Neutrophil (primary cell): ENCODE data around the gene KLHL30.

ENCODE experiments used
- H3K27ac ChIP-seq: fragments of 200-600 bp; sonication (generic); 2 replicates; pipeline ENCODE4 v1.5.1; 2016; ENCODE audit warnings: mild to moderate bottlenecking, moderate library complexity
- H3K27me3 ChIP-seq: fragments of 200-600 bp; sonication (generic); 2 replicates; pipeline ENCODE4 v1.6.0; 2016; ENCODE audit warnings: mild to moderate bottlenecking
- H3K36me3 ChIP-seq: fragments of 200-600 bp; sonication (generic); 2 replicates; pipeline ENCODE4 v1.5.1; 2017
- H3K4me1 ChIP-seq, 2 experiments: fragments of 200-600 bp in 1 of 2; sonication (generic) in 1 of 2; 1 replicate in 1 of 2; 2 replicates in 1 of 2; pipeline versions ENCODE4 v1.5.1 to v1.6.1; 2013 to 2016; ENCODE audit warnings: low read depth in 1 of 2, low read length in 1 of 2, mild to moderate bottlenecking in 1 of 2, moderate library complexity in 1 of 2; ENCODE audit not compliant: control insufficient read depth in 1 of 2, insufficient read depth in 1 of 2
- H3K4me3 ChIP-seq, 2 experiments: fragments of 200-600 bp in 1 of 2; sonication (generic) in 1 of 2; 1 replicate in 1 of 2; 2 replicates in 1 of 2; pipeline ENCODE4 v1.5.1; 2013 to 2016; ENCODE audit warnings: low read depth in 1 of 2, low read length in 1 of 2, mild to moderate bottlenecking in 1 of 2, moderate library complexity in 1 of 2
- H3K9me3 ChIP-seq: fragments of 200-600 bp; sonication (generic); 2 replicates; pipeline ENCODE4 v1.5.1; 2016
- CTCF ChIP-seq: fragments of 200-600 bp; sonication (generic); IDR thresholded peaks from 2 replicates; pipeline ENCODE4 v1.5.1; 2016; ENCODE audit warnings: antibody characterized with exemption

The KLHL30 gene

GRCh38 chr2:238171575-238172187, 33.2 kb downstream of the KLHL30 start:
- Histone ChIP-seq H3K36me3 (peaks cover 92% of the 10 kb centered on the region), H3K27me3 (no peaks in the 10 kb centered on the region), H3K4me3 (no peak overlapping the region), H3K4me1 (peaks cover 10 to 12% of the 10 kb centered on the region in 2 experiments), H3K9me3 (no peaks in the 10 kb centered on the region), H3K27ac (no peak overlapping the region)
- no peak for TF ChIP-seq CTCF

GRCh38 chr2:238172439-238172838, 34.0 kb downstream of the KLHL30 start:
- H3K36me3 ChIP-seq: peaks cover 92% of the 10 kb centered on the region
- no peak overlapping the region for H3K4me3 ChIP-seq
- H3K4me1 ChIP-seq: peaks cover 10 to 12% of the 10 kb centered on the region in 2 experiments
- no peak for TF ChIP-seq CTCF
- H3K27me3 ChIP-seq: no peaks in the 10 kb centered on the region
- H3K9me3 ChIP-seq: no peaks in the 10 kb centered on the region
- H3K27ac ChIP-seq: no peak overlapping the region

GRCh38 chr2:238173692-238174091, 35.2 kb downstream of the KLHL30 start:
- TF ChIP-seq CTCF: no peak
- Histone ChIP-seq H3K36me3 (peaks cover 92% of the 10 kb centered on the region), H3K27ac (no peak overlapping the region), H3K4me3 (no peak overlapping the region), H3K4me1 (peaks cover 10 to 12% of the 10 kb centered on the region in 2 experiments), H3K27me3 (no peaks in the 10 kb centered on the region), H3K9me3 (no peaks in the 10 kb centered on the region)

GRCh38 chr2:238174291-238174690, 35.8 kb downstream of the KLHL30 start:
- Histone ChIP-seq H3K4me3 (no peak overlapping the region), H3K27me3 (no peaks in the 10 kb centered on the region), H3K27ac (no peak overlapping the region), H3K4me1 (peaks cover 5 to 6% of the 10 kb centered on the region in 2 experiments), H3K9me3 (no peaks in the 10 kb centered on the region), H3K36me3 (peaks cover 92% of the 10 kb centered on the region)
- TF ChIP-seq CTCF: no peak

- H3K4me1 ChIP-seq: peaks cover under 1 to 2% of the 10 kb centered on the region in 2 experiments
- peaks cover 92% of the 10 kb centered on the region for H3K36me3 ChIP-seq
- no peaks in the 10 kb centered on the region for H3K27me3 ChIP-seq
- no peak for TF ChIP-seq CTCF
- H3K9me3 ChIP-seq: no peaks in the 10 kb centered on the region
- no peak overlapping the region for H3K27ac ChIP-seq
- no peak overlapping the region for H3K4me3 ChIP-seq
These were observed 36.2 kb downstream of the KLHL30 start for GRCh38 chr2:238174701-238175100.
